GM19372 (cell line): ENCODE data around the gene FAM181A.

Experiments
- ATAC-seq: cut with Tn5 transposase; IDR thresholded peaks from one replicate; pipeline ENCODE4 v1.9.1; 2021; ENCODE audit warnings: mild to moderate bottlenecking, low read depth, moderate library complexity; ENCODE audit not compliant: unreplicated experiment

Gene FAM181A

DNA sequence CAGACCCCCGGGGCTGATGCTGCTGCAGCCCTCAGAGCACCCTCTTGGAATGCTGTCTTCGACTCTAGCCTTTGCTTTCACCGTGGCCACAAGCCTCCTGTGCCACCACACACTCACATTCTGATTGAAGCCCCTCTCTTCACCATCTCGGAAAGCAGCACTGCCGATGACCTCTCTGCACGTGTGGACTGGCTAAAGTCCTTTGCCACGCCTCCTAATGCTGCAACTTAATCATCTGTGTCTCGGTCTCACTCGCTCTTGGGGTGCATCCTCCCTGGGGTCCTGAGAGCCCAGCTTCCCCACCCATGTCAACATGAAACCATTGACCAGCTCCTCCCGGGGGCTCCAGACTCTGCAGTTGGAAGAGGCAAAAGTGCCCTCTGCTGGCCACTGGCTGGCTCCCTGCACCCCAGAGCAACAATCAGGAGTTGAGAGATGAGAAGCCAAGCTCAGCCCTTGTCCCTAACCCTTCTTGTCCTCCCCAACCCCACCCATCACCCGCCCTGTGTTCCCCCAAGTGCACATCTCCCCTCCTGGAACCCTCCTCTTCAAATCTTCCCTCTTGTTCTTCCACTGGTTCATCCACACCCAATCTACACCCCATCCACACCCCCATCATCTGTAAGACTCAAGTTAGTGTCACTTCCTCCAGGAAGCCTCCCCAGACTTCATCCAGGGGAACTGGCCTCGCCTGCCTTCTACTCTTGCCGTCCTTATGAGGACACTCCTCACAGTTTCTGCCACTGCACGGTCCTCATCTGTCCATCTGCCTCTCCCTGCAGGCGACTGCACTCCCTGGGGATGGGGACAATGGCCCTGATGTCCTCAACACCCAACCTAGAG is 23.6 kb upstream of the FAM181A start:
- ATAC-seq: no peak

DNA sequence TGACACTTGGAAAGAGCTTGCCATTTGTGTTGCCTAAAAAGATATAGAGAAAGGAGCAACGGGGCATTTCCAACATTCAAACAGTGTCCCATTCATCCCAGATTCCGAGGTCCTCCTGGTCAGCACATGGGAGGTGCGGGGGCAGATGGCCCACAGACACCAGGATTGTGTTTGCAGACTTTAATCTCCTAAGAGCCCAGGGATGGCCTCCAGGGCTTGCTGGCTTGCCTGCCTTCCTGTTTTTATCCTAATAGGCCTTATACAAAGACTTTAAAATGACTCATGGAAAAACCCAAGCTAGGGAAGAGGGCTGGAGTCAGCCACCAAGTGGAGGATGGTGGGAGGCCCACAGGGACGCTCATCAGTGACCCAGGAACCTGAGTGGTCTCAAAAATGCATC is 21.5 kb upstream of the FAM181A start:
- no peak for ATAC-seq

- ATAC-seq: peak; percentile 72
Measured at GRCh38 chr14:93906341-93907329, 20.5 kb upstream of the FAM181A start.

GRCh38 chr14:93909429-93910128 is 17.6 kb upstream of the FAM181A start:
- ATAC-seq: no peak

- ATAC-seq: no peak
Measured at GRCh38 chr14:93911975-93912615, 15.0 kb upstream of the FAM181A start.

- ATAC-seq: no peak
Measured at GRCh38 chr14:93912782-93913181, 14.4 kb upstream of the FAM181A start.

DNA sequence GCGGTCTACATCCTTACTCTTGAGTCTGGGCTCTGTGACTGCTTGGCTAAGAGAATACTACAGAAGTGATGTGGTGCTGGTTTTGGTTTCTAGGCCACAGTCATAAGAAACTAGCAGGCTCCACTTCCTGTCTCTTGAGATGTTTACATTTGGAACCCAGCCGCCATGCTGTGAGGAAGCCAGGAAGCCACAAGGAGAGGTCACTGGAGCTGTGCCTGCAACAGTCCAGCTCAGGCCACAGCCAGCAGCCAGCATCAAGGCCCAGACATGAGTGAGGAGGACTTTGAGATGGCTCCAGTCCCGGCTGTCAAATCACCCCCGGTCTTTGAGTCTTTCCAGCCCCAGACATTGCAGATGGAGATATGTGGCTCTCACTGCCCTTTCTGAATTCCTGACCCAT is 12.9 kb upstream of the FAM181A start:
- no peak for ATAC-seq

GRCh38 chr14:93915070-93915705 is 12.0 kb upstream of the FAM181A start:
- ATAC-seq: no peak

DNA sequence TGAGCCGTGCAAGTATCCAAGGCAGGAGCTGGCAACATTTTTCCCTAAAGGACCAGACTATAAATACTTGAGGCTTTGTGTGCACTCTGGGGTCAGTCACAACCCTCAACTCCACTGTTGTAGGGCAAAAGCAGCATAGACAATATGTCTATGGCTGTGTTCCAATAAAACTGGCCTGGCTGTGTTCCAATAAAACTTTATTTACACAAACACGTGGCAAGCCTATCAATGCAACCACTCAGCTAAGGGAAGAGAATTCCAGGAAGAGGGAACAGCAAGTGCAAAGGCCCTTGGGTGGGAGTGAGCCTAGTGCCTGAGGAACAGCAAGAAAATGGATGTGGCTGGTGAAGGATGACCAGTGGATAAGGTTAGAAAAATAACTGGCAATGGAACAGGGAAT is 11.3 kb upstream of the FAM181A start:
- no peak for ATAC-seq

DNA sequence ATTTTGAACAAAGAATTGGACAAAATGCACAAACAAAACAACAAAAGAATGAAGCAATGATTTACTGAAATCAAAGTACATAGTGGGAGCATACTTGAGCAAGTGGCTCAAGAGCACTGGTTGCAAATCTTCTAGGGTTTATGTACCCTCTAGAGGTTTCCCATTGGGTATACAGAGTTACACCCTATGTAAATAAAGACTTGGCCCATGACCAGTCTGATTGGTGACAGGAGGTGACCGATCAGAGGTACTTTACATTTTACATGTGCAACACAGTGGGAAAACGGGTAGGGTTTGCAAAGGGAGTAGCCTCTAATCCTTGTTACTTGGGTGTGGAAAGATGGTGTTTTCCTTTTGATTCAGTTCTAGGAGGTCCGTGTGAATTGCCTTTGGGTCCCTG is 10.6 kb upstream of the FAM181A start:
- ATAC-seq: no peak

DNA sequence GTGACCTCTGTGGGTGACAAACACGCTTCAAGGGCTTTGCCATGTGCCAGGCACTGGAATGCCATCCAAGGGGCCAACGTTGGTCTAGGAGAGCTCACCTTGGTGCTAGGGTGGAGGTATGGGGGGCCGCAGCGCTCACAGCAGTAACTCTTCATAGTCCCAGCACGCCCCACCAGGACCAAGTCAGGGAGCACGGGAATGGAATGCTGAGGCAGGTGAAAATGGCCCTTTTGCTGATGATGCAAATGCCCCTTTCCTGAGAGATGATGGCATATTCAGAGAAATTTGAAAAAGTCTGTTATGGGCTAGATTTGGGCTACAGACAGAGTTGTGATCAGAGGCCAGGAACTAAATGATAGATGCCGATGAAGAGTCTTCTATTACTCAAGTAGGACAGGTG is 10.0 kb upstream of the FAM181A start:
- no peak for ATAC-seq

- no peak for ATAC-seq
Measured at GRCh38 chr14:93921001-93921806, 5.9 kb upstream of the FAM181A start.

DNA sequence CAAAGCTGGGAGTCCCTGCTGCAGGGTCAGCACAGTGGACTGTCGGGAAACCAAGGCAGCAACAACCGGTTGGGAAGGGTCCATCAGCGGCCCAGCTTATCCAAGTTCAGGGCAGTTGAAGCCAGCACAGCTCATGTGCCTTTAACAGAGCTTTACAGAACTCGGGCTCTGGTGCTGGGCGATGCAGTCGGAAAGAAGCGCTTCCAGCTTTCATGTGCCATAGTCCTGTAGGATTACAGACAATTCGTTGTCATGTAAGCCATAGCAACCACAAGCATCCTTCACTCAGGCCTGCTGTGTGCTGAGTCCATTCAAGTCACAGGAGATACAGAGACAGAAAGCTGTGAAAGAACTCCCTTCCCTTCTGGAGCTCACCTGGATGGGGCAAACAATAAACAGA is 3.5 kb upstream of the FAM181A start:
- ATAC-seq: no peak

DNA sequence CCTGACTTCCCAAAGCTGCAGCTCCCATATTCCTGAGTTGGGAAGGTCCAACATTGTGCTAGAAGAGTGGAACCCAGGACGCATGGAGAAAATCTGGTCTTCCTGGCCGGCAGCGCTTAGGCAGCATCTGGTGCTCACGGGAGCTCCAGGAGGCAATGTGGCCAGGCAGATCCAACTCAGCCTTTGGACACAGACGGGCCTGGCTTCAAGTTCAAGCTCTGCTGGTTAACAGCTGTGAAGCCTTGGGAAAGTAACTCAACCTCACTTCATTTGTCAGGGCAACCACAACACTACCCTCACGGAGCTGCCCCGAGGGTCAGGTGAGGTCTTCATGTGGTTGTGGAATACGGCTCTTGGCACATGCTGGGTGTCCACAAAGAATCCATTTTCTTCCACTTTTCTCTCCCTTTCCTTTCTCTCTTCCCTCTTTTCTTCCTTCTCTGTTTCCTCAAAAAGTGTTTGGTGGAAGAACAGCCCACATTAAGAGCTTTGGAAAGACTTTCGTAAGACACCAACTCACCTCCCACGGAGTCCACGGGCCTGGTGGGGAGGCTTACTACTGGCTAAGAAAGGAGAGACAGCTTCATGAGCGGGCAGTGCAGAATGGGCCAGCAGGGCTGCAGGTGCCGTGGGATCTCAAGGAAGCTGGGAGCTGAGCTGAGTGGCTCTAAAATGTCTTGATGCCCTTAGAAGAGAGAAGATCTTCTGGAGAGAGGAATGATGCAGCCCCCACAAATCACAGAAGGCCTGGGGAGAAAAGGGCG is 2.4 kb upstream of the FAM181A start:
- ATAC-seq: no peak

- ATAC-seq: no peak
Measured at GRCh38 chr14:93925374-93925895, 1.7 kb upstream of the FAM181A start.

DNA sequence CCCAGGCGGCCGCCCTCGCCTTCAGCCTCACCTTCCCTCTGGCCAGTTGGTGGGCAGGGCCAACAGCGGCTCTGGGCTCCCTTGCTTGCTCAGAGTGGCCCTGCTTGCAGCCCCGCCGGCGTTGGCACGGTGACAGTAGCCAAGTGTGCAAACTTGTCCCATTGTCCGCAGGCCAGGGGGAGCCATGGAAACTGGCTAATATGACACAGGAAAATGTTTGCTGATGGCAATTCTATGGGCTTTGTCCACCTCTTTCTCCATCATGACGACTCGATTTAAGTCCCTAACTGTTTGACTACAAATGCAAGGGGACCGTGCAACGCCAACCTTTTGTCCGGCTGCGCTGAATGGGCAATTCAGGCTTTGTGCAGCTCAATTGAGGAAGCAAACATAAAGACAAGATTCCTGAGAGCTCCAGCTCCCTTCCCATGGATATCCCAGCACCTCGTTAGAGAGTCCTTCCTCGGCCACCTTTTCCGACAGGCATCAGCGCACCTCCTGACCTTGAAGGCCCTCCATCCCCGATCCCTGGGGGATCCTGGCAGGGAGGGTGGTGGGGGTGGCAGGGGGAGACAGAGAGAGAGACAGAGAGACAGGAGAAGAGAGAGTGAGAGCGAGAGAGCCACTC is 785 bp upstream of the FAM181A start:
- ATAC-seq: no peak

GRCh38 chr14:93927800-93928145 is 629 bp downstream of the FAM181A start:
- no peak for ATAC-seq
